Adrenal gland (tissue), 12 donors: Measurements from ENCODE around the gene GGT7. TPM values are rescaled to one million over a fixed set of nuclear protein-coding genes. Genes with fewer than 3 reads are reported as not detected.
"Not testable (repeated sequence)": the region's sequence is repeated elsewhere in the genome, so short reads cannot be mapped to it uniquely, and the experiment has no call there.

ENCODE experiments used
- DNase-seq, 7 donors: peaks; one replicate each; pipeline ENCODE4 v3.0.0-alpha.2; 2019 to 2020
- H3K27ac ChIP-seq, 5 donors: fragments of 200-600 bp; sonication (generic) in 4 of 5; 1 replicate in 3 of 5; 2 replicates in 2 of 5; pipeline versions ENCODE4 v1.5.1 to v1.8.0; 2016 to 2020; ENCODE audit warnings: mild to moderate bottlenecking in 1 of 5
- H3K27me3 ChIP-seq: fragments of 200-600 bp; 2 replicates; pipeline ENCODE4 v1.8.0; 2021
- H3K36me3 ChIP-seq, 2 donors: fragments of 200-600 bp; replicated peaks in 1 of 2; 1 replicate in 1 of 2; 2 replicates in 1 of 2; pipeline versions ENCODE4 v1.5.1 to v1.8.0; 2018 to 2022
- H3K4me1 ChIP-seq, 2 donors: fragments of 200-600 bp; replicated peaks in 1 of 2; 1 replicate in 1 of 2; 2 replicates in 1 of 2; pipeline versions ENCODE4 v1.5.1 to v1.8.0; 2018 to 2021
- H3K4me3 ChIP-seq, 4 donors: fragments of 200-600 bp; sonication (generic) in 3 of 4; one replicate each; pipeline ENCODE4 v1.5.1; 2016 to 2018
- H3K9me3 ChIP-seq, 3 donors: fragments of 200-600 bp; sonication (generic) in 1 of 3; replicated peaks in 1 of 3; 1 replicate in 2 of 3; 2 replicates in 1 of 3; pipeline versions ENCODE4 v1.5.1 to v1.8.0; 2016 to 2021
- POLR2A ChIP-seq, 2 donors: fragments of 450-650 bp; IDR thresholded peaks; one replicate each; pipeline ENCODE4 v1.6.1; 2017; ENCODE audit warnings: antibody characterized with exemption in 2 of 2, mild to moderate bottlenecking in 2 of 2, moderate library complexity in 1 of 2
- WGBS, 4 donors: extraction: QIAGEN DNeasy Blood & Tissue Kit in 2 of 4; methylation state at CpG; one replicate each; pipeline versions ENCODE4 v1.1.5 to v1.1.7; 2013 to 2017; 5-methylcytosine and 5-hydroxymethylcytosine counted together
- intact Hi-C, 2 donors: fragments of 100-400 bp; cut with DNase I; formaldehyde crosslinking; loops; one replicate each; pipeline versions ENCODE4 v1.14.1 to v1.15.0; 2022 to 2023
- polyA plus RNA-seq, 3 donors: library from polyadenylated mRNA; stranded (reverse); fragments of 200-250 nt in 2 of 3; fragments of 350-450 nt in 1 of 3; fragmentation: Illumina TruSeq in 1 of 3; extraction: RNeasy Lipid Tissue Mini Kit (QIAGEN cat#74804) in 1 of 3; gene quantifications; one replicate each; pipeline ENCODE4 v1.2.3, GENCODE V29; 2013 to 2014
- total RNA-seq, 9 donors: library from RNA; depleted of rRNA in 4 of 9; stranded (reverse); fragments of >200 nt in 4 of 9; fragments of 120-200 nt in 1 of 9; fragmentation: NEBNext Ultra II Directional in 1 of 9; extraction: Animal tissue kit (Norgen Biotek cat#: 25700) in 1 of 9; gene quantifications; one replicate each; pipeline versions ENCODE4 v1.1.0 to v1.2.4, GENCODE V29; 2013 to 2023
- TF ChIP-seq, protein P1 (sequence below), 6 experiments: fragments of 450-650 bp in 4 of 6; fragments of 200-600 bp in 2 of 6; sonication (generic) in 1 of 6; IDR thresholded peaks; 1 replicate in 5 of 6; 2 replicates in 1 of 6; pipeline versions ENCODE4 v1.5.1 to v1.8.0; 2016 to 2021; ENCODE audit warnings: antibody characterized with exemption in 6 of 6, mild to moderate bottlenecking in 2 of 6, moderate library complexity in 1 of 6
- donor health status: healthy with polysubstance abuse.
- donor health status: Bipolar disorder and iron deficiency.
- donor health status: DM: yes; HTN: yes; CAD: no.
- donor health status: DM: no; HTN: no; CAD: no.
- donor health status: DM: no; HTN: no; CAD: no.
- donor health status: DM: yes; HTN: yes; CAD: no.

GGT7 gene
- total and polyA plus RNA-seq, 12 donors: 5.3 to 27.8 (median 14.2) TPM

DNA sequence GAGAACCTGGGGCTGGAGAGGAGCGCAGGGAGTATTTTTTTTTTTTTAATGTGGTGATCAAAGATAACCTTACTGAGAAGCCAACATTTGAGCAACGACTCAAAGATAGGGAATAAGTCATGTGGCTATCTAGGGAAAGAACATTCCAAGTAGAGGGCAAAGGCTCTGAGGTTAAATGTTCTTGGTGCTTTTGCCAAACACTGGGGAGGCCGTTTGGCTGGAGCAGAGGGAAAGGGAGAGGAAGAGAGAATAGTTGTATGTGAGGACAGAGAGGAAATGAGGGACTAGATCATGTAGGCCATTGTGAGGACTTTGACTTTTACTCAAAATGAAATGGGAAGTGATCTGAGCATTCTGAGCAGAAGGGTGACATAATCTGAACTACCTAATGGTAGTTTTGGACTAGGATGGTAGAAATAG lies 31.6 kb upstream of the GGT7 start:
- Histone ChIP-seq H3K4me1 (peaks cover 35 to 37% of the 10 kb centered on the region in 2 donors), H3K27ac (peak overlapping the region in 4 of 5 donors; percentile 32 to 76 (median 68)), H3K36me3 (no peaks in the 10 kb centered on the region), H3K4me3 (no peak overlapping the region), H3K27me3 (no peaks in the 10 kb centered on the region), H3K9me3 (no peaks in the 10 kb centered on the region)
- TF ChIP-seq POLR2A (IDR thresholded peaks at IDR 0.05): peak in 1 of 2 donors; percentile 8
- TF ChIP-seq, protein P1, sequence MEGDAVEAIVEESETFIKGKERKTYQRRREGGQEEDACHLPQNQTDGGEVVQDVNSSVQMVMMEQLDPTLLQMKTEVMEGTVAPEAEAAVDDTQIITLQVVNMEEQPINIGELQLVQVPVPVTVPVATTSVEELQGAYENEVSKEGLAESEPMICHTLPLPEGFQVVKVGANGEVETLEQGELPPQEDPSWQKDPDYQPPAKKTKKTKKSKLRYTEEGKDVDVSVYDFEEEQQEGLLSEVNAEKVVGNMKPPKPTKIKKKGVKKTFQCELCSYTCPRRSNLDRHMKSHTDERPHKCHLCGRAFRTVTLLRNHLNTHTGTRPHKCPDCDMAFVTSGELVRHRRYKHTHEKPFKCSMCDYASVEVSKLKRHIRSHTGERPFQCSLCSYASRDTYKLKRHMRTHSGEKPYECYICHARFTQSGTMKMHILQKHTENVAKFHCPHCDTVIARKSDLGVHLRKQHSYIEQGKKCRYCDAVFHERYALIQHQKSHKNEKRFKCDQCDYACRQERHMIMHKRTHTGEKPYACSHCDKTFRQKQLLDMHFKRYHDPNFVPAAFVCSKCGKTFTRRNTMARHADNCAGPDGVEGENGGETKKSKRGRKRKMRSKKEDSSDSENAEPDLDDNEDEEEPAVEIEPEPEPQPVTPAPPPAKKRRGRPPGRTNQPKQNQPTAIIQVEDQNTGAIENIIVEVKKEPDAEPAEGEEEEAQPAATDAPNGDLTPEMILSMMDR (IDR thresholded peaks at IDR 0.05): no peak
- intact Hi-C loops: no loop called here
- DNase-seq: peak in 5 of 7 donors; percentile 27 to 64 (median 47)
- WGBS, 4 donors: 15 to 17% (median 16%) methylated on average over 3 of the region's 3 CpGs

DNA sequence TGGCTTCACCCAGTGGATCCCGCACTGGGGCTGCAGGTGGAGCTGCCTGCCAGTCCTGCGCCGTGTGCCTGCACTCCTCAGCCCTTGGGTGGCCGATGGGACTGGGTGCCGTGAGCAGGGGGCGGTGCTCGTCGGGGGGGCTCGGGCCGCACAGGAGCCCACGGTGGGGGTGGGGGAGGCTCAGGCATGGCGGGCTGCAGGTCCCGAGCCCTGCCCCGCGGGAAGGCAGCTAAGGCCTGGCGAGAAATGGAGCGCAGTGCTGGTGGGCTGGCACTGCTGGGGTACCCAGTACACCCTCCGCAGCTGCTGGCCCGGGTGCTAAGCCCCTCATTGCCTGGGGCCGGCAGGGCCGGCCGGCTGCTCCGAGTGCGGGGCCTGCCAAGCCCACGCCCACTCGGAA lies 26.1 kb upstream of the GGT7 start:
- H3K4me1 ChIP-seq: peaks cover 16 to 19% of the 10 kb centered on the region in 2 donors
- H3K27me3 ChIP-seq, H3K27ac ChIP-seq, H3K36me3 ChIP-seq, H3K4me3 ChIP-seq, intact Hi-C loops, H3K9me3 ChIP-seq: not testable (repeated sequence)
- peak in 1 of 7 donors; percentile 2 for DNase-seq
- 40 to 93% (median 91%) methylated on average over 1 to 26 of the region's 26 CpGs; no CpG with 5 or more reads in 1 of the 4 donors for WGBS, 4 donors

DNA sequence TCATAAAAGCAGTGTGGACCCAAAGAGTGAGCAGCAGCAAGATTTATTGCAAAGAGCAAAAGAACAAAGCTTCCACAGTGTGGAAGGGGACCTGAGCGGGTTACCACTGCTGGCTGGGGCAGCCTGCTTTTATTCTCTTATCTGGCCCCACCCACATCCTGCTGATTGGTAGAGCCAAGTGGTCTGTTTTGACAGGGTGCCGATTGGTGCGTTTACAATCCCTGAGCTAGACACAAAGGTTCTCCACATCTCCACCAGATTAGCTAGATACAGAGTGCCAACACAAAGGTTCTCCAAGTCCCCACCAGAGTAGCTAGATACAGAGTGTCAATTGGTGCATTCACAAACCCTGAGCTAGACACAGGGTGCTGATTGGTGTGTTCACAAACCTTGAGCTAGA lies 25.5 kb upstream of the GGT7 start:
- H3K27me3 ChIP-seq, H3K36me3 ChIP-seq, intact Hi-C loops, DNase-seq, H3K4me3 ChIP-seq, H3K27ac ChIP-seq, H3K9me3 ChIP-seq: not testable (repeated sequence)
- WGBS, 4 donors: 67 to 94% (median 94%) methylated on average over 1 to 3 of the region's 3 CpGs; no CpG with 5 or more reads in 1 of the 4 donors
- peaks cover 10 to 15% of the 10 kb centered on the region in 2 donors for H3K4me1 ChIP-seq

DNA sequence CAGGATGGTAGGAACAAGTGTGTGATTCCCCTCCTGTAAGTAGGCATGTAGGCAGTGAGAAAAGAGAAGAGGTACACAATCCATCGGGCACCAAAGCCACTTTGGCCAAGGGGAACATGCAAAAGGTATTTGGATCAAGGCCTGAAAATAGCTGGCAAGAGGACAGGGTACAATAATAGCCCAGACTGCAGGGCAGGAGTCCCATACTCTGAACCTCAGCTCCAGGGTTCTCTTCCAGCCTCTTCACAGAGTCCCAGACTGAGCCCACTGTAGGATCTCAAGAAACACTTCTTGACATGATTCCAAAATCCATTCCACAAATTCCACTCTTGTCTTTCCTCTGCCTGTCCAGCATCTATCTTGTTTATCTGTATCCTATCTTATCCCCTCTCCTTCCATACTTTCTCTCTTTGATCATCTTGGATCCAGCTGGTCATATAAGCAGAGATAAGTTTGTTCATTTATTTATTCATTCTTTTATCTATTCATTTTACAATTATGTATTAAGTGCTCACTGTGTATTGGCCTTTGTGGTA lies 23.5 kb upstream of the GGT7 start:
- Histone ChIP-seq H3K9me3 (no peaks in the 10 kb centered on the region), H3K36me3 (no peaks in the 10 kb centered on the region), H3K27ac (peak overlapping the region in 1 of 5 donors; percentile 38), H3K4me3 (no peak overlapping the region), H3K27me3 (no peaks in the 10 kb centered on the region), H3K4me1 (peaks cover 8 to 19% of the 10 kb centered on the region in 2 donors)
- no peak for TF ChIP-seq POLR2A (IDR thresholded peaks at IDR 0.05)
- TF ChIP-seq, protein P1 (IDR thresholded peaks at IDR 0.05): no peak
- no peak for DNase-seq
- intact Hi-C loops: no loop called here
- 32 to 55% (median 50%) methylated on average over 1 of the region's 1 CpG for WGBS, 4 donors

DNA sequence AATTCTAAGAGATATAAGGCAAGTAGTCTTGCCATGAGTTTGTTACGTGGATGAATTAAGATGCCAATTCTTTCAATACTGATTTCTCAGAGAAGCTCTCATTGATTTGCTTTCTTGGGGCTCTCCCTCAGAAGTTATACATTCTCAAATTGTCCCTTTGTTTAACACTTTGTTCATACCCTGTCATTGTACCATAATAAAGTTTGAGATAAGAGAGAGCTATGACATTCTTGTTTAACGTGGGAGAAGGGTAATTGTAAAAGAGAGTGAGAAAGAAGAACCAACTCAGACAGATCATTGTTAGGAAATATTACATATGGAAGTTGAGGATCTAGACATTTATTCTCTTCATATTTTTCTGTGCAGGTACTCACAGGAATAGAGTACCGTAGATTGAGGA lies 22.8 kb upstream of the GGT7 start:
- intact Hi-C loops: no loop called here
- H3K36me3 ChIP-seq: no peaks in the 10 kb centered on the region
- WGBS, 4 donors: 64 to 68% (median 66%) methylated on average over 3 of the region's 3 CpGs
- no peaks in the 10 kb centered on the region for H3K9me3 ChIP-seq
- H3K4me3 ChIP-seq: no peak overlapping the region
- no peak for DNase-seq
- H3K27ac ChIP-seq: peak overlapping the region in 1 of 5 donors; percentile 38
- no peaks in the 10 kb centered on the region for H3K27me3 ChIP-seq
- TF ChIP-seq, protein P1 (IDR thresholded peaks at IDR 0.05): no peak
- TF ChIP-seq POLR2A (IDR thresholded peaks at IDR 0.05): no peak
- peaks cover 7 to 26% of the 10 kb centered on the region in 2 donors for H3K4me1 ChIP-seq
